DMS114 treated with DMSO at 0.1 percent for 48 hours (cell line): ENCODE measurements around the gene LTBP1.

Experiments
- DNase-seq: peaks from one replicate; lab custom pipeline; 2025; ENCODE audit not compliant: unreplicated experiment; lab: John Stamatoyannopoulos, UW

Gene LTBP1

DNA sequence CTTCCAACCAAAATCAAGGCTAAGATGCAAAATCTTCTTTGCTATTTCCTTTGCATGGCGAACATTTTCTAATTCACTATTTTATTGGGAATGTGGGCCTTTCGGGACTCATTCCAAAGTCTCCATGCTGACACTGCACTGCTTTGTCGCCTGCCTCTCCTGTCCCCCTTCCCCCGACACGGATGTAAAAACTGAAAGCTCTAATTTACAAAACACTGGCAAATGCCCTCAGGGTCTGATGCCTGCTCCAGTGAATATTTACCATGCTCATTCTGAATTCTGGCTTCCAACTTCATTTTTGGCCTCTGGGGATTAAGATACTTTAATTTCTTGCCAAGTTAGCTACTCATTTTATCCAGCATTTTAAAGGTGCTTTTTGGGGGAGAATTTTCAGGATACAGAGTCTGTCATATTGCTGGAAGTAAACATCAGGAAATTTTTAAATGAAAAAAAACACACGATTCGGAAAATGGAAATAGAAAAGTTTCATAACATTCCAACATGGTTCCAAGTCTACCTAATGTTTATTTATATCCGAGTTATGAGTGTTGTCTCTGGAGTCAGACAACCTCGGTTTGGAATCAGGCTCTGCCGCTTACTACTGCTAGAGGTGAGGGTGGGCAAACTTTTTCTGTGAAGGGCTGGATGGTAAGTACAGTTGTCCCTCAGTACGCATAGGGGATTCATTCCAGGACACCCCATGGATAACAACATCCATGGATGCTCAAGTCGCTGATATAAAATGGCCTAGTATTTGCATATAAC lies 14.6 kb upstream of the LTBP1 start:
- no peak for DNase-seq

DNA sequence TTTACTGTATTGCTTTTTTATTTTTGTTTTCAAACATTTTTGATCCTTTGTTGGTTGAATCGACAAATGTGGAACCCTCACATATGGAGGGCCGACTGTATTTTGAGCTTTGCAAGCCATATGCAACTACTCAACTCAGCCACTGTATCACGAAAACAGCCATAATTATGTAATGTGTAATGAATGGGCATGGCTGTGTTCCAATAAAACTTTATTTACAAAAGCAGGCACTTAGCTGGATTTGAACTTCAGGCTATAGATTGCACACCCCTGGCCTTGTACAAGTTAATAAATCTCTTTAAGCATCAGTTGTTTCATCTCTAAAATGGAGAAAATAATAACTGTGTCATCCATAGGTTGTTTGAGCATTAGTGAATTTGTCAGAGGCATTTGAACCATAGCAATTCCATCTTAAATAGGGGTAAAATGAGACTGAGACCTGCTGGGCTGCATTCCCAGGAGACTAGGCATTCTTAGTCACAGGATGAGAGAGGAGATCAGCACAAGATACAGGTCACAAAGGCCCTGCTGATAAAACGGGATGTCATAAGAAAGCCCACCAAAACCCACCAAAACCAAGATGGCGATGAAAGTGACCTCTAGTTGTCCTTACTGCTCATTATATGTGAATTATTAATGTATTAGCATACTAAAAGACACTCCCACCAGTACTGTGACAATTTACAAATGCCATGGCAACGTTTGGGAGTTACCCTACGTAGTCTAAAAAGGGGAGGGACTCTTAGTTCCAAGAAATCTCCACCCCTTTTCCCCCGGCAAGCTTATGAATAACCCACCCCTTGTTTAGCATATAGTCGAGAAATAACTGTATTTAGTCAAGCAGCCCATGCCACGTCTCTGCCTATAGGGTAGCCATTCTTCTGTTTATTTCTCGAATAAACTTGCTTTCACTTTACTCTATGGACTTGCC lies 13.7 kb upstream of the LTBP1 start:
- DNase-seq, result no peak

DNA sequence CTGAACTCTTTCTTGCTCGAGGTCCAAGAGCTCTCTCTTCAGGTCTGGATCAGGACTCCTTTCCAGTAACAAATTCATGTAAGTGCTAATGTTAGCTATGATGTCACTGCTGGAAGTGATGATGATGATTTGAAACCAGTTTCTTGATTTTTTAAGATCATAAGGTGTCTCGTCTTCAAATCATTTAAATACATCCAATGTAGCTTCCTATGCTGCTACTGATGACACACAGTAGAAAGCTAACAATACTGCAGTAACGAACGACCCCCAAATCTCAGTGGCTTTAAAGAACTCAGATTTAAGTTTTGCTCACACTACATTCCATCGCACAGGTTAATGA lies 13.0 kb upstream of the LTBP1 start:
- DNase-seq, result no peak

DNA sequence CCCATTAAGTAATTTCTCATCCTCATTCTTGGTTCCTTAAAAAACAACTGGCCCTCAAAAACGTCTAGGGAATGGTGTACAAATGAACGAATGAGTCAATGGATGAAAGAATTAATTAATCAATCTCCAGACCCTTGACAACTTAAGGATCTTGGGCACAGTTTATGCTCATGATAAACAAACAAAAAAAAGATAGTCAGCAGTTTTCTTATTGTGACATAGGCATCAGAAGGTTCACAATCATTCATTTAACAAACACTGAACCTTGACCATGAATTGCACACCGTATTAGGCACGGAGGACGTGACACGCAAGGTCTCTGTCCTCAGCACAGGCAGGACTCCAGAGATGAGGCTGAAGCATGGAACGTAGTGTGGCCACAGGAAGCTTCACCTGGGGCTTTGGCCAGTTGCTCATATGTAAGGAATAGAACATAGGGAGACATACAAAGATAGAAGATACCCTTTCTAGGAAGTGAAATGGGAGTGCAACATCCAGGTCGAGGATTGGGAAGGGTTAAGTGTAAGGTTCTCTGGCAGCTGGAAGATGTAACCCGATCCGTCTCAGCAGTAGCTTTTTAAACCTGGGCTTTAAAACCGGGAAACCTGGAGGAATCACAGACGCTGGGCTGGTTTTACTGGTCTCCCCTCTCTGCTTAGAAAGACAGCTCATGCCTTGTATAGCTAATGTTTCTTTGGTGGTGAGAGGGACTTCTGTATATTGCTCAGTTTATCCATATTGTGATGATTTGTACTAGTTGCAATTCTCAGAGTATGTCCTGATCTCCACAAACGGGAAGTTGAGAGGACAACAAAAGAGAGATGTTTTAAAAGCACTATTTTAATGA lies 8.9 kb upstream of the LTBP1 start:
- no peak for DNase-seq

DNA sequence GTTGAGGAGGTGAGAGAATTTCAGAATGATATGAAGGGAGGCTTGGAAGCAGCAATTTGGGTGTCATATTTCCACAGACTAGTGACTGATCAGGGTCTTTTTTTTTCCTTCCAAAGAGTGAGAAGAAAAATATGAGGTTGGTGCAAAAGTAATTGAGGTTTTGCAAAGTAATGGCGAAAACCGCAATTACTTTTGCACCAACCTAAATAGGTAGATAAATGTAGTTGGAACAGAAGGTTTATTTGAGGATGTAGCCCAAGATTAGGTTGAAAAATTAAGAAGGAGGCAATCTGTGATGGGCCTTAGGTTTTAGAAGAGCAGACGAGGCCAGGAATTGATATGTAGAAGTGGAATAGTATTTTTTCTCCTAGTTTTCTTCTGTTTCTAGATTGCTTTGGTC lies 7.8 kb upstream of the LTBP1 start:
- DNase-seq, result no peak

DNA sequence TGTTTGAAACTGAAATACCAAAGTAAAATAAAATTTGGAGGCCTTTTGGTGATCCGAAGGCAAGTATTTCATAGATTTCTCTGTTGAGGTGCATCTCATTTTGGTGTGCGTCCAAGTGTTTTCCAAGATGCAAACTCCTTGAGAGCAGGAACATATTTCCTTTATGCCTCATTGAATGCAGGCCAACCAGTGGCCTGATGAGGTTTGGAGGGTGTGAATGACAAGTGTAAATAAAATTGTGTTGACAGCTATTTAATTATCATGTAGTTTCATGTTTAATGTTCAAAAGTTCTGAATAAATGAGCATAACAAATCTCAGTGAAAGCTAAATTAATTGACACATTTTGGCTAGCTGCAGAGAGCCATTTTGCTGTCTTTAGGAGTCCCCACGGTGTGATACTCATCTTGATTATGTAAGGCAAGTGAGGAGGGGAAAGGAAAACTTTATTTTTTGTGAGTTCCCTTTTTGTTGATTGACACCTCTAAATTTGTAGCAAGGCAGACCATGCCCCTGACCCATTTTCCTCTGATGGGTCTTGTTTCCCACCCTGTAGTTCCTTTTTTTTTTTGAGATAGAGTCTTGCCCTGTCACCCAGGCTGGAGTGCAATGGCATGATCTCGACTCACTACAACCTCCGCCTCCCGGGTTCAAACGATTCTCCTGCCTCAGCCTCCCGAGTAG lies 6.3 kb upstream of the LTBP1 start:
- DNase-seq, result no peak

DNA sequence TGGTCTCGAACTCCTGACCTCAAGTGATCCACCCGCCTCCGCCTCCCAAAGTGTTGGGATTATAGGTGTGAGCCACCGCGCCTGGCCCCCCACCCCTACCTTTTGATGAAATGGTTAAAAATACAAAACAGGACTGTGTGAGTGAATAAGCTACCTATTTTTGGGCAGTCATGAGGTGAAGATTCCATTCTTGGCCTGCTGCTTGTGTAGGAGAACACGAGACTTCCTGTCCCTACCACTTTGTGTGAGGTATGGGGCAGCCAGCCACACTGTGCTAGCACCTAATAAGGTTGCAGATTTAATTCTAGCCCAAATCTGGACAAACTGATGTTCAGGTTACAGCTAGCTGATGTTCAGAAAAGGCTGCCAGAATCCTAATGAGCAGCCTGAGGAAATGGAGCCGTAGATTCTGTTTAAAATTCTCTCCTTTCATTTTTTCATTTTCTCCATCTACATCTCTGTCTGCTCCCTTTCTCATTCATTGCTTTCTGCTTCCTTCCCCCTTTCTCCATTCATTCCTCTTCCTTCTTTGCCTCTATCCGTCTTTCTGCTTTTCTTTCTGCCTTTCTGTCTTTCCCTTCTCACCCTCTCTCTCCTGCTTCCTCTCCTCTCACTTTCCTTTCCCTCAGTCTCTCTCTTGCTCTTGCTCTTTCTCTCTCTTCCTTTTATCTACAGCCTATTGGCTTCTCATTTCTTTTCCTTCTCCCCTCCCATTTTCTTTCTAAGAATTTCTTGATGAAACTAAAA lies 4.6 kb upstream of the LTBP1 start:
- no peak for DNase-seq

DNA sequence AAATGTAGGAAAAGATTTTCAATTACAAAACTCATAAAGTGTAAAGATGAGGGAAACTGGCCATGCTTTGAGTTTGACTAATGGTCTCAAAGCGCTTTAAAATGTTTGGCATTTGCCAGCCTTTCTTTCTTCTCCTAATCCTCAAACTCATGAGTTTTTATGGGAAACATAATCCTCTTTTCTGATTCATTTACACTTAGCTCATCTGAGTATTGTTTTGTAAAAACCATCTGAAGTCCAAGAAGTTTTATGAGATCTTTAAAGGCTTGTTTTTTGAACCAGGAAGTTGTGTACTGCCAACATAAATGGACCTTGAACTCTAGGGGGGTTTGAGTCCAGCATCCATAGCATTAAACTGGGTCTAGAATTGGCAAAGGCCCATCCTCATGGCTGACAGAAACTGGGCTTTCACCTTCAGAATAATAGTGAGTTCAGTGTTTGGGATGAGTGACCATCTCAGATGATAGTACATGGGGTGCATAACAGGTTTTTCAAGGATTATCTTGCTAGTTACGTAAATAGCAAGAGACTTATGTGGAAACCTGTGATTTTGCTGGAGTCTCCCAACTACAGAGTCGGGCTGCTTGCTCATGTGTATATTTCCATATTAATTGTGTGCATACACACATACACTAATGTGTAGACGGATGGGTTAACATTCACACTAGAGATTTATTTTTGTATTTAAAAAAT lies 3.8 kb upstream of the LTBP1 start:
- no peak for DNase-seq

DNA sequence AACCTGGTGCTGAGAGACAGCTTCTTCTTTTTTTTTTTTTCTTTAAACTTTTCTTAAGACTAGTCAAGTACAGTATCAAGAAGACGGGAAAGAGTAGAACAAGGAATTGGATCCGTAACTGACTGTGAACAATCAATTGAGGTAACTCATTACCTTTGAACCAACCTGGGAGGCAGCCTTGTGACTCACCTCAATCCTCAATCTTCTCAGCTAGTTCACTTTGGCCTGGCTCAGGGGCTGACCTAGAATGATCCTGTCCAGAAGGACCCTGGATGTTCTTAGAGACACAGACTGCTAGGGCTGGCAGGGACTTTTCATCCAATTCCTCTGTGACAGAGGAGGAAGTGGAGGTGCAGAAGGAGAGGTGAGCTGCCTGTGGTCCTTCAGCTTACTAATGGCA lies 1.5 kb upstream of the LTBP1 start:
- DNase-seq, result no peak

DNA sequence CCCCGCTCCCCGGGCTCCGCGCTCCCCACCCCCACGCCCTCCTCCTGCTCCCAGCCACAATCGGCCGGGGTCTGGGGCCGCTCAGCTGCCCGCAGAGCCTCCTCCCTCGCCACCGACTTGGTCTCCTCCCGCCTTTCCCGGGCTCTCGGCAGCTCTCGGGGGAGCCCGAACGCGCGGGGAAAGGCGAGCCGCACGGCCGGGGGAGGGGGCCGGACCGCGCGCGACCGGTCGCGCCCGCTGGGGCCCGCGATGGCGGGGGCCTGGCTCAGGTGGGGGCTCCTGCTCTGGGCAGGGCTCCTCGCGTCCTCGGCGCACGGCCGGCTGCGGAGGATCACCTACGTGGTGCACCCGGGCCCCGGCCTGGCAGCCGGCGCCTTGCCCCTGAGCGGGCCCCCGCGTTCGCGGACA lies 327 bp downstream of the LTBP1 start:
- no peak for DNase-seq

DNA sequence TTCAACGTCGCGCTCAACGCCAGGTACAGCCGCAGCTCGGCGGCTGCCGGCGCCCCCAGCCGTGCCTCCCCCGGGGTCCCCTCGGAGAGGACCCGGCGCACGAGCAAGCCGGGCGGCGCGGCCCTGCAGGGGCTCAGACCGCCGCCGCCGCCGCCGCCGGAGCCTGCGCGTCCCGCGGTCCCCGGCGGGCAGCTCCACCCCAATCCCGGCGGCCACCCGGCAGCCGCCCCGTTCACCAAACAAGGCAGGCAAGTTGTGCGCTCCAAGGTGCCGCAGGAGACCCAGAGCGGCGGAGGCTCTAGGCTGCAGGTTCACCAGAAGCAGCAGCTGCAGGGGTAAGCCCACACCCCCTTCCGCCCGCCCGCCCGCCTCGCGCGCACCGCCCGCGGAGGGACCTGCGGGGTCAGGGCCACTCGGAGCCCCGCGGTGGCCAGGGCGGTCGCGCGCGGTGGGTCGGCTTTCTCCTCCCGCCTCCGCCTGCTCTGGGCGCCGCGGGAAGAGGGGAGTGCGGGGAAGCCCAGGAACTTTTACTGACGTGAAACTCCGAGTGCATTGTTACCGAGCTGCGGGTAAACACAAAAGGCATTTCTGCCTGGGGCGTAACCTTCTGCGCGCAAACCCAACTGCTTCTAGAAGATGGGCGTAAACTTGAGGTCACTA lies 861 bp downstream of the LTBP1 start:
- no peak for DNase-seq

DNA sequence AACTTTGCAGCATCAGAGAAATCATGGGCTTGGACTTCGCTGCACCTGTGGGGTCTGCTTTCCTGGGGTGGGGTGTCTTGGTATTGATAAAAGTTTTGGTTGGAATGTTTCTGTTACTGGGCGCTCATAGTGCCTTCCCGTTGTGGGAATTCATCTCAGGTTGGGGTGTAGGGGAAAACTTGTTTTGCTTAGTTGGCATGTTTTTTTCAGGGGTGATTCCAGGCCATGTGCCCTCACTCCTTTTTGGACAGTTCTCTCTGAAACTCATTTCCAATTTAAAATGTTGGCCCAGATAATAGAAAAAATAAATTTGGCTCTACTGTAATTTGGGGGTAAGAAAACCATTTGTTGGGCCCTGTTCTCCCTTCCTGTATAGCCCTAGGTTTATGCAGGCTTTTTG lies 1.5 kb downstream of the LTBP1 start:
- DNase-seq, result no peak

DNA sequence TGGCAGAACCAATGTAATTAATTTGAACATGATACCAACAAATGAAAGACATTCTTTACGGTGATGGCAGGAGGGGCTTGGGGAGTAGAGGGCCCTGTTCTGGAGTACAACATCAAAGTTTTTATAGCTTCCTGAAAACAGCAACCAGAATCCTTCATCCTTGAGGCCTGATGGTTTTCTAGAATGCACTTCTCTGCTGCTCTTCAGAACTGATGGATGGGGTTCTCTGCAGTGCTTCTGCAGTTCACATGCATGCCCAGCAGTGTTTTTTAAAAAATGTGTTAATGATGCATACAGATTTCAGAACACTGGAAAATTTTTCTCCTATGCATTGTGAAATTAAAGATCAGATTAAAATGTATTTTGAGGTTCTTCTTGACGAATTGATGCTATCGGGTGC lies 2.5 kb downstream of the LTBP1 start:
- DNase-seq, result no peak

DNA sequence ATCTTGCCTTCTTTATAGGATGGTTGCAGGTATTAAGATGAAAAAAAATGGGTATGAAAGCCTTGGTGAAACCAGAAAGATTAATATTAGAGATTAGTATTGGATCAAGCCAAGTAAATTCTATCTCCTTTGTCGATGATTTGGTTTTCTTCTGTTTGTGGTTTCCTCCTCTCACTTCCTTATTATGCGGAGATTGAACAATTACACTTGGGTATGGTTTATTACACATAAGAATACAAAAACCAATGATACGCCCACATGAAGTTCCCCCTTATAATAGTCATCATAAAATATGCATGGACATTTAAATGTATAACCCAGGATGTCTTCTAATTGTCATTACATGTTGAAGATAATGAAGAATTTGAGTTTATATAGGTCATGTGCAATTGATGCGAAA lies 4.9 kb downstream of the LTBP1 start:
- DNase-seq, result no peak

DNA sequence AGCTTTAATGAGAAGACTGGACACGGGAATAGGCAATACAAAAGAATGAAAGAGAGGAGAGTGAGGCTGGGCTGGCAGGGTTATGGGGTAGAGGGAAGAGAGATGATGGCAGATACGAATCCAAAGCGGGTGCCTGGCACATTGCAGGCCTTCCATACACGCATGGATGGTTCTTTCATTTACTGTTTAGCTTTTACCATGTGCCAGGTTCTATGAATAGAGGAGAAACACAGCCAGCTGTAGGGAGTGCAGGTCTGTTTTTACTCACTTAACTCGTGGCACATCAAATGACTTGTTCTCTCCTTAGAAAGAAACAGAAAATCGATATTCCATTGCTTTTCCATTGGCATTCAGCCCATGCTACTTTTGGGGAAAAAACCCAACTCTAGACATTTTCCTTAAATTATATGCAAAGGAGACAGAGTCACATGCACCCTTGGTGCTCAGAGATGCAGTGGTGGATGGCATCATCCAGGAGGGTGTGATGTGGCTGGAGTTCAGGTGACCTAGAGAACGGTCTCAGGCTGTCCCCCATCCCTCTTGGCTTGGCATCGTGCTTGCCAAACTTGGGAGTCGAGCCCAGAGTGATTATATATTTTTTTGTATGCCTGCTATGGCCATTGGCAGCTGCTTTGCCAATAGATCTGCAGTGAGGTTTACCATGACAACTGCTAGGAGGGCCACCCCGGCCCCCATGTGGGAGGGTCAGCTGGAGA lies 6.2 kb downstream of the LTBP1 start:
- no peak for DNase-seq

DNA sequence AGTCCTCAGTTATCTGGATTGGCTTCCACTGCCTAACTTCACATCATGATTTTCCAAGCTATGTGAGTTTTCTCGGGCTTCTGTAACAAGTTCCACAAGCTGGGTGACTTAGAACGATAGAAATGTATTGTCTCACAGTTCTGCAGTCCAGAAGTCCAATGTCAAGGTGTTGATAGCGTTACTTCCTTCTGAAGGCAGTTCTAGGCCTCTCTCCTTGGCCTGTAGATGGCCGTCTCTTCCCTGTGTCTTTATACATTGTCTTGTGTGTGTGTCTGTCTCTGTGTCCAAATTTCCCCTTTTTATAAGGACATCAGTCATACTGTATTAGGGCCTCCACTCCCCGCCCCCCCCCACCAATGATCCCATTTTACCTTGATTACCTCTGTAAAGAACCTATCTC lies 7.5 kb downstream of the LTBP1 start:
- DNase-seq, result no peak

DNA sequence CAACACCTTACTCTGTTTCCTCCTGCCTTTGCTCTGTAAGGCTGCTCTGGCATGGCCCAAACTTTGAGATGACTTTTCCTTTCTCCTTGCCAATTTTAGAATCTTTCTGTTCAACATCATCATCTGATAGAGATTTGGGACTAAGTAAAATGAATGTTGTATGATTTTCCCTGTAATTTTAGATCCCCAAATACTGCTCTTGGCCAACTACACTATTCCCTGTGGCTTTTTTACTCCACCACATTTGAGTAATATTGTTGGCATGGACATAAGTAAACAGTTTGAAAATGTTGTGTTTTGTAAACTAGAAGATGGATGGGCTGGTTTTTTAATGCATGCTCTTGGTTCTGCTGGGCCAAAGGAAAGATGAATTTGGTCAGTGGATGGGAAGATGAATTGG lies 12.1 kb downstream of the LTBP1 start:
- DNase-seq, result no peak

DNA sequence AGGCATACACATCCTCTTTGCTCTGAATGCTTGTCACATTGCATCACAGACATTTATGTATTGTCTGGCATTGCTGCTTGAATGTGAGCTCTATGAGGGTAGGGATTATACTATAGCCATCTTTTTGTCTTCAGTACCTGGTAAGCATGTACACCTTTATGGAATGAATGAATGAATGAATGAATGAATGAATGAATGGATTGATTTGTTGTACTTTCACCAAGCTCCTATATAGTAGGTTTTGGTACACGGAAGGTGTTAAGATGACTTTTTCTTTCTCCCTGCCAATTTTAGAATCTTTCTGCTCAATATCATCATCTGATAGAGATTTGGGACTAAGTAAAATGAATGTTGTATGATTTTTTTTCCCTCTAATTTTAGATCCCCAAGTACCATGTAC lies 13.5 kb downstream of the LTBP1 start:
- no peak for DNase-seq
